ENCODE data around the gene LINC00305. TPM values are rescaled to one million over a fixed set of nuclear protein-coding genes. Genes with fewer than 3 reads are reported as not detected.

The LINC00305 gene
- total and polyA plus RNA-seq, 2 donors (not counting 3 experiments of a cell fraction or from before 2014, with no cell fraction given) = not detected

DNA sequence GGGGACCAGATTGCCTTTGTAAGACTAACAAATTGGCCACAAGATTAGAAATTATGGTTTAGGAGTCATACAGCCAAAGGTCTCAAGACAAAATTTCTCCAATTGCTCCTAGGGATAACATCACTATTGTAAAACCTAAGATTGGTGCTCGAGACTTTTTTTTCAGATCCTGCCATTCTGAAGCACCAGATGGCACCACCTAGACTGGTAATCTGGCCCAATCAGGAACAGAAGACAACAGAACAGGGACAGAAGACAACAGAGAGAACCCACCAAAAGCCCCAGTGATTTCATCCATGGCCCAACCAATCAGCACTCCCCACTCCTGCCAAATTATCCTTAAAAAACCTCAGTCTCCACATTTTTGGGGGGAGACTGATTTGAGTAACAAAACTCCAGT is 66.8 kb downstream of the LINC00305 start:
- no peaks in the 10 kb centered on the region for H3K4me1 ChIP-seq (ENCODE audit: control insufficient read depth, extremely low read depth, insufficient read depth, low read length)
- POLR2A ChIA-PET = no interaction called here
- H3K4me2 ChIP-seq (ENCODE audit: insufficient read depth, low read length) = no peak overlapping the region
- H3K27me3 ChIP-seq (ENCODE audit: control insufficient read depth in 2 of 2, insufficient read depth in 2 of 2, low read length in 2 of 2) = no peaks in the 10 kb centered on the region
- intact Hi-C loops (cut with micrococcal nuclease) (no loop called here), dilution Hi-C loops (cut with MboI; ENCODE audit: extremely low pct_ligation_motif_present, low sequenced_read_pairs) (no loop called here)
- no peaks in the 10 kb centered on the region for H3K9me3 ChIP-seq (replicated peaks; ENCODE audit: control insufficient read depth, insufficient read depth, low read length)
- TF ChIP-seq, protein P1, sequence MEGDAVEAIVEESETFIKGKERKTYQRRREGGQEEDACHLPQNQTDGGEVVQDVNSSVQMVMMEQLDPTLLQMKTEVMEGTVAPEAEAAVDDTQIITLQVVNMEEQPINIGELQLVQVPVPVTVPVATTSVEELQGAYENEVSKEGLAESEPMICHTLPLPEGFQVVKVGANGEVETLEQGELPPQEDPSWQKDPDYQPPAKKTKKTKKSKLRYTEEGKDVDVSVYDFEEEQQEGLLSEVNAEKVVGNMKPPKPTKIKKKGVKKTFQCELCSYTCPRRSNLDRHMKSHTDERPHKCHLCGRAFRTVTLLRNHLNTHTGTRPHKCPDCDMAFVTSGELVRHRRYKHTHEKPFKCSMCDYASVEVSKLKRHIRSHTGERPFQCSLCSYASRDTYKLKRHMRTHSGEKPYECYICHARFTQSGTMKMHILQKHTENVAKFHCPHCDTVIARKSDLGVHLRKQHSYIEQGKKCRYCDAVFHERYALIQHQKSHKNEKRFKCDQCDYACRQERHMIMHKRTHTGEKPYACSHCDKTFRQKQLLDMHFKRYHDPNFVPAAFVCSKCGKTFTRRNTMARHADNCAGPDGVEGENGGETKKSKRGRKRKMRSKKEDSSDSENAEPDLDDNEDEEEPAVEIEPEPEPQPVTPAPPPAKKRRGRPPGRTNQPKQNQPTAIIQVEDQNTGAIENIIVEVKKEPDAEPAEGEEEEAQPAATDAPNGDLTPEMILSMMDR (IDR thresholded peaks at IDR 0.05; ENCODE audit: extremely low read depth in 1 of 2, insufficient read depth in 1 of 2, low read depth in 1 of 2, low read length in 2 of 2) = no peak
- no peak for TF ChIP-seq GATA2 (IDR thresholded peaks at IDR 0.05; ENCODE audit: insufficient read depth, insufficient read length, low read depth, low read length)
- H3K4me3 ChIP-seq (replicated peaks in 1 of 3; ENCODE audit: insufficient read depth in 1 of 3, low read depth in 1 of 3, low read length in 3 of 3) = no peak overlapping the region
- H3K9ac ChIP-seq (replicated peaks; ENCODE audit: extremely low read depth, insufficient read depth, low read length) = no peak overlapping the region
- no peak overlapping the region for H2AFZ ChIP-seq (ENCODE audit: low read depth, low read length)
- no peaks in the 10 kb centered on the region for H3K9me1 ChIP-seq (replicated peaks; ENCODE audit: control insufficient read depth, extremely low read depth, insufficient read depth, low read length)
- no peak overlapping the region for H3K27ac ChIP-seq (ENCODE audit: insufficient read depth, low read depth, low read length)
- no TSS peak for BruUV-seq (replicated peaks)
- DNase-seq (ENCODE audit: low read depth, low spot score) (no peak), FAIRE-seq (no peak)
- H3K36me3 ChIP-seq (ENCODE audit: control insufficient read depth in 2 of 2, extremely low read depth in 1 of 2, insufficient read depth in 2 of 2, low read length in 2 of 2) = no peaks in the 10 kb centered on the region
- CTCF ChIA-PET = no interaction called here
- no peaks in the 10 kb centered on the region for H4K20me1 ChIP-seq (replicated peaks; ENCODE audit: control insufficient read depth, extremely low read depth, insufficient read depth, low read length)
- no peaks in the 10 kb centered on the region for H3K79me2 ChIP-seq (ENCODE audit: control insufficient read depth, insufficient read depth, low read length)

DNA sequence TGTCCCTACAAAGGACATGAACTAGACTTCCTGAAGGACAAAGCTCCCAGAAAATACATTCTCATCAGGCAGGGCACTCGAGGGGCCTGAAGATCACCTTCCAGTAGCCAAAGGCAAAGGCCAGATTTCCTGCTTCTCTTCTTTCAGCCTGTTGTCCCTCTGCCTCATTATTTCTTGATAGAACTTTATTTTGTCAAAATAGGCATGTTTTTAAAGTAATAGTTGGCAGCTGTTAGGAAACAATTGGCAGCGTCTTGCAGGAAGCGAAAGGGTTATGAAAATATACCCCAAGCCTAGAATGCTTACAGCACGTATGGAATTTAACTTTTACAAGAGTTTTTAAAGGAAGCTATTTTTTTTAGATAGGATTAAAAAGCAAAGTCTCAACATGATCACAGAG is 74.9 kb downstream of the LINC00305 start:
- dilution Hi-C loops (cut with MboI; ENCODE audit: extremely low pct_ligation_motif_present, low sequenced_read_pairs) = no loop called here
- DNase-seq (ENCODE audit: low read depth, low spot score) (peak; percentile 67), FAIRE-seq (no peak)
- no peaks in the 10 kb centered on the region for H3K27me3 ChIP-seq (ENCODE audit: control insufficient read depth in 2 of 2, insufficient read depth in 2 of 2, low read length in 2 of 2)
- no TSS peak for BruUV-seq (replicated peaks)
- CTCF ChIA-PET = no interaction called here
- H2AFZ ChIP-seq (ENCODE audit: low read depth, low read length) = no peak overlapping the region
- H3K9ac ChIP-seq (replicated peaks; ENCODE audit: extremely low read depth, insufficient read depth, low read length) = no peak overlapping the region
- no peaks in the 10 kb centered on the region for H3K9me1 ChIP-seq (replicated peaks; ENCODE audit: control insufficient read depth, extremely low read depth, insufficient read depth, low read length)
- H4K20me1 ChIP-seq (replicated peaks; ENCODE audit: control insufficient read depth, extremely low read depth, insufficient read depth, low read length) = no peaks in the 10 kb centered on the region
- H3K9me3 ChIP-seq (replicated peaks; ENCODE audit: control insufficient read depth, insufficient read depth, low read length) = no peaks in the 10 kb centered on the region
- no peak overlapping the region for H3K27ac ChIP-seq (ENCODE audit: insufficient read depth, low read depth, low read length)
- peak overlapping the region; percentile 24 for H3K4me2 ChIP-seq (ENCODE audit: insufficient read depth, low read length)
- no peak overlapping the region for H3K4me3 ChIP-seq (replicated peaks in 1 of 3; ENCODE audit: insufficient read depth in 1 of 3, low read depth in 1 of 3, low read length in 3 of 3)
- H3K79me2 ChIP-seq (ENCODE audit: control insufficient read depth, insufficient read depth, low read length) = no peaks in the 10 kb centered on the region
- no peaks in the 10 kb centered on the region for H3K36me3 ChIP-seq (ENCODE audit: control insufficient read depth in 2 of 2, extremely low read depth in 1 of 2, insufficient read depth in 2 of 2, low read length in 2 of 2)
- TF ChIP-seq, protein P1 (IDR thresholded peaks at IDR 0.05; ENCODE audit: extremely low read depth in 1 of 2, insufficient read depth in 1 of 2, low read depth in 1 of 2, low read length in 2 of 2) = no peak
- TF ChIP-seq EZH2 (IDR thresholded peaks at IDR 0.05; ENCODE audit: borderline replicate concordance, low read depth, low read length, severe bottlenecking) (no peak), FOS (IDR thresholded peaks at IDR 0.05; ENCODE audit: borderline replicate concordance, insufficient read depth, low read length) (no peak), JUN (IDR thresholded peaks at IDR 0.05; ENCODE audit: borderline replicate concordance, insufficient read depth, insufficient read length, low read depth) (no peak), POLR2A (IDR thresholded peaks at IDR 0.05; ENCODE audit: low read depth, low read length) (no peak), MYC (IDR thresholded peaks at IDR 0.05; ENCODE audit: low read depth, low read length) (no peak)
- TF ChIP-seq, protein P2, sequence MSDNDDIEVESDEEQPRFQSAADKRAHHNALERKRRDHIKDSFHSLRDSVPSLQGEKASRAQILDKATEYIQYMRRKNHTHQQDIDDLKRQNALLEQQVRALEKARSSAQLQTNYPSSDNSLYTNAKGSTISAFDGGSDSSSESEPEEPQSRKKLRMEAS (IDR thresholded peaks at IDR 0.05; ENCODE audit: insufficient read depth, insufficient read length) = no peak
- H3K4me1 ChIP-seq (ENCODE audit: control insufficient read depth, extremely low read depth, insufficient read depth, low read length) = no peaks in the 10 kb centered on the region
- POLR2A ChIA-PET = no interaction called here
- intact Hi-C loops (cut with micrococcal nuclease) = no loop called here

Measured in endothelial cell of umbilical vein (primary cell).